Lower leg skin (tissue), 4 donors: ENCODE data around the gene MAP2K6. TPM values are rescaled to one million over a fixed set of nuclear protein-coding genes. Genes with fewer than 3 reads are reported as not detected.

ENCODE experiments used
- DNase-seq, 2 donors: peaks; one replicate each; pipeline ENCODE4 v3.0.0-alpha.2; 2019; ENCODE audit warnings: low spot score in 2 of 2
- H3K4me3 ChIP-seq: fragments of 200-600 bp; sonication (generic); 2 replicates; pipeline ENCODE4 v1.5.1; 2017; ENCODE audit warnings: mild to moderate bottlenecking, low read depth; ENCODE audit not compliant: poor library complexity, severe bottlenecking
- CTCF ChIP-seq, 3 donors: fragments of 450-650 bp; IDR thresholded peaks; one replicate each; pipeline ENCODE4 v1.5.1; 2016; ENCODE audit warnings: antibody characterized with exemption in 3 of 3, mild to moderate bottlenecking in 3 of 3, moderate library complexity in 2 of 3
- POLR2A ChIP-seq, 2 donors: fragments of 450-650 bp; IDR thresholded peaks; one replicate each; pipeline ENCODE4 v1.6.1; 2016 to 2017; ENCODE audit warnings: antibody characterized with exemption in 2 of 2, mild to moderate bottlenecking in 1 of 2, moderate library complexity in 1 of 2
- WGBS, 2 donors: methylation state at CpG; one replicate each; pipeline ENCODE4 v1.1.5; 2018; 5-methylcytosine and 5-hydroxymethylcytosine counted together
- intact Hi-C: fragments of 100-400 bp; cut with DNase I; formaldehyde crosslinking; loops from one replicate; pipeline ENCODE4 v1.15.0; 2023; ENCODE audit warnings: low total_unique reads
- total RNA-seq, 4 donors: library from RNA; depleted of rRNA; stranded (reverse); fragments of >200 nt; gene quantifications; one replicate each; pipeline ENCODE4 v1.1.0, GENCODE V29; 2016

MAP2K6 gene
- total RNA-seq, 4 donors from 2014 or later = 1.7 to 4.4 (median 2.0) TPM

GRCh38 chr17:69524854-69525253 is 110.4 kb downstream of the MAP2K6 start:
- intact Hi-C loops = no loop called here
- H3K4me3 ChIP-seq = no peak overlapping the region
- TF ChIP-seq CTCF (IDR thresholded peaks at IDR 0.05) (no peak), POLR2A (IDR thresholded peaks at IDR 0.05) (no peak)
- no peak for DNase-seq
- 88 to 91% methylated on average over 4 of the region's 4 CpGs for WGBS, 2 donors

GRCh38 chr17:69525920-69526841 is 111.7 kb downstream of the MAP2K6 start:
- peak in 1 of 2 donors; percentile 38 for DNase-seq
- no peak overlapping the region for H3K4me3 ChIP-seq
- TF ChIP-seq CTCF (IDR thresholded peaks at IDR 0.05) = peak in 1 of 3 donors; percentile 81
- TF ChIP-seq POLR2A (IDR thresholded peaks at IDR 0.05) = no peak
- 41 to 42% methylated on average over 9 of the region's 9 CpGs for WGBS, 2 donors
- intact Hi-C loops = no loop called here

GRCh38 chr17:69528035-69528434 is 113.5 kb downstream of the MAP2K6 start:
- DNase-seq = no peak
- no peak overlapping the region for H3K4me3 ChIP-seq
- TF ChIP-seq CTCF (IDR thresholded peaks at IDR 0.05) (no peak), POLR2A (IDR thresholded peaks at IDR 0.05) (no peak)
- intact Hi-C loops = no loop called here
- 77 to 80% methylated on average over 5 of the region's 5 CpGs for WGBS, 2 donors

- no peak for DNase-seq
- H3K4me3 ChIP-seq = no peak overlapping the region
- 94 to 95% methylated on average over 11 of the region's 11 CpGs for WGBS, 2 donors
- intact Hi-C loops = no loop called here
- TF ChIP-seq POLR2A (IDR thresholded peaks at IDR 0.05) = no peak
- TF ChIP-seq CTCF (IDR thresholded peaks at IDR 0.05) = no peak
Measured at GRCh38 chr17:69533481-69534234, 119.2 kb downstream of the MAP2K6 start.

- no peak for DNase-seq
- WGBS, 2 donors = 94 to 95% methylated on average over 5 of the region's 5 CpGs
- intact Hi-C loops = no loop called here
- TF ChIP-seq CTCF (IDR thresholded peaks at IDR 0.05) (no peak), POLR2A (IDR thresholded peaks at IDR 0.05) (no peak)
- no peak overlapping the region for H3K4me3 ChIP-seq
Measured at GRCh38 chr17:69534235-69534621, 119.7 kb downstream of the MAP2K6 start.
